ENCODE data around the gene PFKP.

The PFKP gene

GRCh38 chr10:3071405-3072198 is 4.3 kb downstream of the PFKP start:
- DNase-seq (ENCODE audit: low read depth) = peak; percentile 93

GRCh38 chr10:3072641-3073360 is 5.5 kb downstream of the PFKP start:
- DNase-seq (ENCODE audit: low read depth) = no peak

- peak; percentile 41 for DNase-seq (ENCODE audit: low read depth)
Measured at GRCh38 chr10:3074145-3074665, 6.9 kb downstream of the PFKP start.

GRCh38 chr10:3074985-3075600 is 7.7 kb downstream of the PFKP start:
- no peak for DNase-seq (ENCODE audit: low read depth)

- no peak for DNase-seq (ENCODE audit: low read depth)
Measured at GRCh38 chr10:3076138-3076537, 8.8 kb downstream of the PFKP start.

GRCh38 chr10:3077509-3077908 is 10.2 kb downstream of the PFKP start:
- no peak for DNase-seq (ENCODE audit: low read depth)

- DNase-seq (ENCODE audit: low read depth) = no peak
Measured at GRCh38 chr10:3077940-3078630, 10.7 kb downstream of the PFKP start.

GRCh38 chr10:3081383-3081981 is 14.1 kb downstream of the PFKP start:
- DNase-seq (ENCODE audit: low read depth) = no peak

- DNase-seq (ENCODE audit: low read depth) = no peak
Measured at GRCh38 chr10:3082290-3082689, 14.9 kb downstream of the PFKP start.

GRCh38 chr10:3085785-3086567 is 18.6 kb downstream of the PFKP start:
- no peak for DNase-seq (ENCODE audit: low read depth)

- no peak for DNase-seq (ENCODE audit: low read depth)
Measured at GRCh38 chr10:3090388-3090787, 23.0 kb downstream of the PFKP start.

- peak; percentile 99 for DNase-seq (ENCODE audit: low read depth)
Measured at GRCh38 chr10:3090914-3091787, 23.8 kb downstream of the PFKP start.

GRCh38 chr10:3091921-3092320 is 24.6 kb downstream of the PFKP start:
- DNase-seq (ENCODE audit: low read depth) = no peak

- no peak for DNase-seq (ENCODE audit: low read depth)
Measured at GRCh38 chr10:3093996-3094395, 26.6 kb downstream of the PFKP start.

- DNase-seq (ENCODE audit: low read depth) = peak; percentile 45
Measured at GRCh38 chr10:3094609-3095036, 27.3 kb downstream of the PFKP start.

- peak; percentile 100 for DNase-seq (ENCODE audit: low read depth)
Measured at GRCh38 chr10:3095373-3096139, 28.2 kb downstream of the PFKP start.

- DNase-seq (ENCODE audit: low read depth) = no peak
Measured at GRCh38 chr10:3096149-3096548, 28.8 kb downstream of the PFKP start.

GRCh38 chr10:3097160-3097559 is 29.8 kb downstream of the PFKP start:
- no peak for DNase-seq (ENCODE audit: low read depth)

- DNase-seq (ENCODE audit: low read depth) = no peak
Measured at GRCh38 chr10:3098689-3099088, 31.3 kb downstream of the PFKP start.
